Spleen (tissue), 7 donors: ENCODE results near the gene CTNNB1.

ENCODE experiments used
- CTCF ChIP-seq, 11 experiments: fragments of 200-600 bp in 7 of 11; fragments of 450-650 bp in 4 of 11; sonication (generic) in 4 of 11; IDR thresholded peaks in 8 of 11; conservative IDR thresholded peaks in 3 of 11; 1 replicate in 7 of 11; 2 replicates in 4 of 11; pipeline versions ENCODE4 v1.4.0 to v1.8.0; 2016 to 2021; ENCODE audit warnings: antibody characterized with exemption in 11 of 11, inconsistent platforms in 4 of 11, mild to moderate bottlenecking in 1 of 11
- POLR2A ChIP-seq, 3 donors: fragments of 450-650 bp; IDR thresholded peaks; one replicate each; pipeline ENCODE4 v1.5.1; 2017; ENCODE audit warnings: antibody characterized with exemption in 3 of 3, mild to moderate bottlenecking in 1 of 3
- POLR2AphosphoS5 ChIP-seq, 3 donors: sonication (generic); formaldehyde crosslinking; IDR thresholded peaks; one replicate each; pipeline ENCODE4 v1.5.1; 2017; ENCODE audit warnings: antibody characterized with exemption in 3 of 3
- donor health status: DM: no; HTN: no; CAD: no; lungs with moderate emphysema.
- donor health status: DM: no; HTN: no; CAD: no.
- donor health status: DM: no; HTN: no; CAD: no.

GRCh38 chr3:41175365-41175764, 23.9 kb upstream of the CTNNB1 start:
- TF ChIP-seq CTCF (IDR thresholded peaks at IDR 0.05 in 8 of 11, conservative IDR thresholded peaks at IDR 0.05 in 3 of 11) (no peak), POLR2AphosphoS5 (IDR thresholded peaks at IDR 0.05) (no peak), POLR2A (IDR thresholded peaks at IDR 0.05) (no peak)
